GM12872 (cell line): ENCODE measurements around the gene OR6B2.

Source experiments
- CTCF ChIP-seq: IDR thresholded peaks from 3 replicates; pipeline ENCODE4 v1.5.1; 2011; ENCODE audit warnings: low read depth, mild to moderate bottlenecking, low read length, moderate library complexity; ENCODE audit not compliant: insufficient read depth

OR6B2 gene

GRCh38 chr2:240050278-240050677 is 20.0 kb upstream of the OR6B2 start:
- TF ChIP-seq CTCF: no peak

- no peak for TF ChIP-seq CTCF
These were observed 18.0 kb upstream of the OR6B2 start for GRCh38 chr2:240048237-240048636.

- TF ChIP-seq CTCF: no peak
These were observed 14.9 kb upstream of the OR6B2 start for GRCh38 chr2:240045098-240045497.

GRCh38 chr2:240043279-240043989 is 13.2 kb upstream of the OR6B2 start:
- no peak for TF ChIP-seq CTCF

- TF ChIP-seq CTCF: no peak
These were observed 12.5 kb upstream of the OR6B2 start for GRCh38 chr2:240042740-240043139.

- TF ChIP-seq CTCF: no peak
These were observed 11.1 kb upstream of the OR6B2 start for GRCh38 chr2:240041363-240041762.

GRCh38 chr2:240037358-240037757 is 7.1 kb upstream of the OR6B2 start:
- no peak for TF ChIP-seq CTCF
